ENCODE data around the gene DPM1.
A peak's percentile ranks its signal among the peaks of the same experiment; 100 is the strongest.

DNA sequence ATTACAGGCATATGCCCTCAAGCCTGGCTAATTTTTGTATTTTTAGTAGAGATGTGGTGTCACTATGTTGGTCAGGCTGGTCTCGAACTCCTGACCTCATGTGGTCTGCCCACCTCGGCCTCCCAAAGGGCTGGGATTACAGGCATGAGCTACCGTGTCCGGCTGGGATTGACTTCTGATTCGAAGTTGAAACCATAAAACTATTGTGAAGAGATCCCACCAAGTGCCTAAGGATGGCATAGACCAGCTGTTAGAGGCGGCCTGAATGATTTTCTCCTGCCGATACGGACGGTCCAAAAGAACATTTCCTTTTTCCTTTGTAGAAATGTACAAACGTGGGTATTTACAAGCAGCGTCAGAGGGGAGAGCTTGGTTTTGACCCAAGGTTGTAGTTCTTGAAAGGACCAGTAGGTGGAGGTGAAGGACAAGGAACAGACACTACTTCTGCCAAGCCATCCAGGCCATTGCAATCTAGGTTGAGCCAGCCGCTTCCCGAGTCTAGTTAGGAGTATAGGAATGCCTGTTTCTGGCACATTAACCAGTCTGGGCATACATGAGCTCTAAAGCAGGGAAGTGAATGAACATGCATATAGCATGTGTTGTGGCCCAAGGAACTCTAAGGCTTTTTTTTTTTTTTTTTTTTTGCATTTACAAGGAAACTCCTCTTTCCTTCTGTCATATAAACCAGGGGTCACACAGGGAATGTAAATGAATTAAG, 29.3 kb upstream of the DPM1 start:
- TF ChIP-seq, protein P1, sequence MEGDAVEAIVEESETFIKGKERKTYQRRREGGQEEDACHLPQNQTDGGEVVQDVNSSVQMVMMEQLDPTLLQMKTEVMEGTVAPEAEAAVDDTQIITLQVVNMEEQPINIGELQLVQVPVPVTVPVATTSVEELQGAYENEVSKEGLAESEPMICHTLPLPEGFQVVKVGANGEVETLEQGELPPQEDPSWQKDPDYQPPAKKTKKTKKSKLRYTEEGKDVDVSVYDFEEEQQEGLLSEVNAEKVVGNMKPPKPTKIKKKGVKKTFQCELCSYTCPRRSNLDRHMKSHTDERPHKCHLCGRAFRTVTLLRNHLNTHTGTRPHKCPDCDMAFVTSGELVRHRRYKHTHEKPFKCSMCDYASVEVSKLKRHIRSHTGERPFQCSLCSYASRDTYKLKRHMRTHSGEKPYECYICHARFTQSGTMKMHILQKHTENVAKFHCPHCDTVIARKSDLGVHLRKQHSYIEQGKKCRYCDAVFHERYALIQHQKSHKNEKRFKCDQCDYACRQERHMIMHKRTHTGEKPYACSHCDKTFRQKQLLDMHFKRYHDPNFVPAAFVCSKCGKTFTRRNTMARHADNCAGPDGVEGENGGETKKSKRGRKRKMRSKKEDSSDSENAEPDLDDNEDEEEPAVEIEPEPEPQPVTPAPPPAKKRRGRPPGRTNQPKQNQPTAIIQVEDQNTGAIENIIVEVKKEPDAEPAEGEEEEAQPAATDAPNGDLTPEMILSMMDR (IDR thresholded peaks at IDR 0.05), result peak; percentile 85
- TF ChIP-seq ZFX (IDR thresholded peaks at IDR 0.05; ENCODE audit: borderline replicate concordance), result no peak
